Keratinocyte (primary cell): ENCODE data around the gene ZFP69. TPM values are rescaled to one million over a fixed set of nuclear protein-coding genes. Genes with fewer than 3 reads are reported as not detected.

Experiments
- DNase-seq: peaks from one replicate; pipeline ENCODE4 v3.0.0-alpha.2; 2011; ENCODE audit warnings: low read depth, missing footprints, low spot score
- FAIRE-seq: peaks from 2 replicates; lab custom pipeline; 2011; peaks lifted over from hg19 to GRCh38; lab: Jason Lieb, UNC
- H2AFZ ChIP-seq: 2 replicates; pipeline ENCODE4 v1.6.0; 2012; ENCODE audit warnings: low read length, control low read depth, inconsistent platforms; ENCODE audit not compliant: control insufficient read depth
- H3K27ac ChIP-seq: 2 replicates; pipeline ENCODE4 v1.5.1; 2011; ENCODE audit warnings: low read length; ENCODE audit not compliant: control insufficient read depth, insufficient read depth
- H3K27me3 ChIP-seq: 3 replicates; pipeline ENCODE4 v1.6.0; 2011; ENCODE audit warnings: low read length; ENCODE audit not compliant: control insufficient read depth, insufficient read depth; ENCODE audit errors: extremely low read depth
- H3K36me3 ChIP-seq, 2 experiments: 2 replicates in 1 of 2; 3 replicates in 1 of 2; pipeline ENCODE4 v1.5.1; 2011; ENCODE audit warnings: low read length in 2 of 2, mild to moderate bottlenecking in 1 of 2; ENCODE audit not compliant: control insufficient read depth in 2 of 2, insufficient read depth in 2 of 2; ENCODE audit errors: extremely low read depth in 1 of 2
- H3K4me1 ChIP-seq: 3 replicates; pipeline ENCODE4 v1.5.1; 2011; ENCODE audit warnings: low read length; ENCODE audit not compliant: control insufficient read depth, insufficient read depth; ENCODE audit errors: extremely low read depth
- H3K4me2 ChIP-seq: 3 replicates; pipeline ENCODE4 v1.6.0; 2011; ENCODE audit warnings: low read depth, low read length; ENCODE audit not compliant: control insufficient read depth, insufficient read depth; ENCODE audit errors: extremely low read depth
- H3K4me3 ChIP-seq, 3 experiments: fragments of 200-600 bp in 1 of 3; sonication (generic) in 1 of 3; 2 replicates in 2 of 3; 3 replicates in 1 of 3; pipeline ENCODE4 v1.5.1; 2011 to 2016; ENCODE audit warnings: low read length in 3 of 3, mild to moderate bottlenecking in 3 of 3, control low read depth in 2 of 3, inconsistent platforms in 1 of 3, low read depth in 1 of 3, mixed read lengths in 1 of 3, mixed run types in 1 of 3, moderate library complexity in 1 of 3; ENCODE audit not compliant: control insufficient read depth in 2 of 3, insufficient read depth in 2 of 3; ENCODE audit errors: extremely low read depth in 1 of 3
- H3K79me2 ChIP-seq: 2 replicates; pipeline ENCODE4 v1.6.0; 2012; ENCODE audit warnings: low read length; ENCODE audit not compliant: control insufficient read depth, insufficient read depth
- H3K9ac ChIP-seq: 3 replicates; pipeline ENCODE4 v1.6.0; 2011; ENCODE audit warnings: low read length; ENCODE audit not compliant: control insufficient read depth, insufficient read depth; ENCODE audit errors: extremely low read depth
- H3K9me1 ChIP-seq: 3 replicates; pipeline ENCODE4 v1.6.0; 2011; ENCODE audit warnings: low read length; ENCODE audit not compliant: control insufficient read depth, insufficient read depth; ENCODE audit errors: extremely low read depth
- H3K9me3 ChIP-seq: 2 replicates; pipeline ENCODE4 v1.5.1; 2012; ENCODE audit warnings: low read depth, low read length; ENCODE audit not compliant: control insufficient read depth
- H4K20me1 ChIP-seq: 3 replicates; pipeline ENCODE4 v1.6.0; 2011; ENCODE audit warnings: low read length; ENCODE audit not compliant: control insufficient read depth, insufficient read depth; ENCODE audit errors: extremely low read depth
- EZH2 ChIP-seq: IDR thresholded peaks from one replicate; pipeline ENCODE4 v1.6.1; 2012; ENCODE audit warnings: inconsistent platforms, mild to moderate bottlenecking, low read length, moderate library complexity
- dilution Hi-C: fragments of 300-500 bp; cut with MboI; formaldehyde crosslinking; loops from one replicate; pipeline ENCODE4 v1.7.0; 2020; ENCODE audit warnings: low sequenced_read_pairs; ENCODE audit not compliant: extremely low pct_ligation_motif_present
- polyA plus RNA-seq, 5 experiments: library from polyadenylated mRNA; depleted of rRNA in 3 of 5; stranded (reverse) in 3 of 5; stranded (forward) in 1 of 5; unstranded in 1 of 5; fragments of >200 nt; gene quantifications; 1 replicate in 1 of 5; 2 replicates in 3 of 5; 3 replicates in 1 of 5; pipeline versions ENCODE4 v1.2.1 to v1.2.3, GENCODE V29; 2011 to 2012; ENCODE audit warnings: missing spikeins in 2 of 5, low read depth in 1 of 5, low replicate concordance in 1 of 5
- TF ChIP-seq, protein P1 (sequence below), 3 experiments: IDR thresholded peaks in 1 of 3; conservative IDR thresholded peaks in 1 of 3; optimal IDR thresholded peaks in 1 of 3; 2 replicates in 2 of 3; 3 replicates in 1 of 3; pipeline versions ENCODE3 to v1.5.1; 2011; ENCODE audit warnings: low read length in 3 of 3, mild to moderate bottlenecking in 3 of 3, moderate library complexity in 2 of 3, control low read depth in 1 of 3, inconsistent platforms in 1 of 3; ENCODE audit not compliant: insufficient read depth in 2 of 3; ENCODE audit errors: extremely low read depth in 1 of 3

The ZFP69 gene
- polyA plus RNA-seq, 1 donor (not counting 4 experiments of a cell fraction or from before 2014, with no cell fraction given) = 3.5 TPM

DNA sequence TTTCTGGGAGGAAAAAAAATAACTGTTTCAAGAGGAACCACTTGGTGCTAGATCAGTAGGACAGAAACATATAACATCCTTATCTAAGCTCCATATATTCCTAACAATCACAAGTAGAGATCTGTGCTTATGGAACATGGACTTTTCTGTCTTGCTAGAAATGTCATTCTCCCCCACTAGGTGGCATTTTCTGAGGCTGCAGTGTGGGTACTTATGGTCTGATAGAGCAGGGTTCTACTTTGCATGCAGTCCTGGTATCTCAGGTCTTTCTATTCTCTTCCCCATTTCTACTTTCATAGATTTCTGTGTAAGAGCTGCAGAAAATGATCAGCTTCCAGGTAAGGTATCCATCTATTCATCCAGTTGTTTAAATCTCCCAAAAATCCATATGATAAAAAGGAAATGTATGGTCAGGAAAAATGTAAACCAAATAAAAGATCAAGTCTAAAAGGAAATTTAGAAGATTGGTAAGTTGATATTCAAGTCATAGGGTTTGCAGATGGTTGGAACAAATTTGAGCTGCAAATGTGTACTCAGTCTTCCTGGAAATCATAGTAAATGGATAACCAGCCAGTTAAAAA lies 55.8 kb downstream of the ZFP69 start:
- no peak overlapping the region for H3K4me3 ChIP-seq
- no peak overlapping the region for H2AFZ ChIP-seq
- H3K36me3 ChIP-seq = no peaks in the 10 kb centered on the region
- TF ChIP-seq EZH2 = no peak
- TF ChIP-seq, protein P1, sequence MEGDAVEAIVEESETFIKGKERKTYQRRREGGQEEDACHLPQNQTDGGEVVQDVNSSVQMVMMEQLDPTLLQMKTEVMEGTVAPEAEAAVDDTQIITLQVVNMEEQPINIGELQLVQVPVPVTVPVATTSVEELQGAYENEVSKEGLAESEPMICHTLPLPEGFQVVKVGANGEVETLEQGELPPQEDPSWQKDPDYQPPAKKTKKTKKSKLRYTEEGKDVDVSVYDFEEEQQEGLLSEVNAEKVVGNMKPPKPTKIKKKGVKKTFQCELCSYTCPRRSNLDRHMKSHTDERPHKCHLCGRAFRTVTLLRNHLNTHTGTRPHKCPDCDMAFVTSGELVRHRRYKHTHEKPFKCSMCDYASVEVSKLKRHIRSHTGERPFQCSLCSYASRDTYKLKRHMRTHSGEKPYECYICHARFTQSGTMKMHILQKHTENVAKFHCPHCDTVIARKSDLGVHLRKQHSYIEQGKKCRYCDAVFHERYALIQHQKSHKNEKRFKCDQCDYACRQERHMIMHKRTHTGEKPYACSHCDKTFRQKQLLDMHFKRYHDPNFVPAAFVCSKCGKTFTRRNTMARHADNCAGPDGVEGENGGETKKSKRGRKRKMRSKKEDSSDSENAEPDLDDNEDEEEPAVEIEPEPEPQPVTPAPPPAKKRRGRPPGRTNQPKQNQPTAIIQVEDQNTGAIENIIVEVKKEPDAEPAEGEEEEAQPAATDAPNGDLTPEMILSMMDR (optimal IDR thresholded peaks at IDR 0.05 in 1 of 3, IDR thresholded peaks at IDR 0.05 in 1 of 3, conservative IDR thresholded peaks at IDR 0.05 in 1 of 3; ENCODE audit: extremely low read depth in 1 of 3, insufficient read depth in 2 of 3, low read length in 3 of 3) = peak; percentile 66 to 73 (median 66)
- peaks cover 5% of the 10 kb centered on the region for H3K4me1 ChIP-seq
- no peak overlapping the region for H3K27ac ChIP-seq
- no peaks in the 10 kb centered on the region for H3K9me1 ChIP-seq
- FAIRE-seq (peak; percentile 79), DNase-seq (no peak)
- dilution Hi-C loops = no loop called here
- peak overlapping the region; percentile 96 for H3K4me2 ChIP-seq
- no peaks in the 10 kb centered on the region for H4K20me1 ChIP-seq
- no peak overlapping the region for H3K9ac ChIP-seq
- no peaks in the 10 kb centered on the region for H3K9me3 ChIP-seq
- no peaks in the 10 kb centered on the region for H3K79me2 ChIP-seq
- no peaks in the 10 kb centered on the region for H3K27me3 ChIP-seq

DNA sequence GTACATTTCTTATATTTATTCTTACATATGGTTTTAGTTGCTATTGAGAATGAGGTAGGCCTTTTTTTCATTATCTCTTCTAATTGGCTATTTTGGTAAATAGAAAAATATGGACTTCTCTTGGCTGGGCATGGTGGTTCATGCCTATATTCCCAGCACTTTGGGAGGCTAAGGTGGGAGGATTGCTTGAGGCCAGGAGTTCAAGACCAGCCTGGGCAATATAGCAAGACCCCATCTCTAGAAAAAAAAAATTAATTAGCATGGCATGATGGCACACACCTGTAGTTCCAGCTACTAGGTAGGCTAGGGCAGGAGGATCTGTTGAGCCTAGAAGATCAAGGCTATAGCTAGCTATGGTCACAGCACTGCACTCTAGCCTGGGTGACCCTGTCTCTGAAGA lies 57.5 kb downstream of the ZFP69 start:
- Histone ChIP-seq H3K9me3 (no peaks in the 10 kb centered on the region), H3K27me3 (no peaks in the 10 kb centered on the region), H4K20me1 (no peaks in the 10 kb centered on the region), H3K9me1 (no peaks in the 10 kb centered on the region), H3K4me1 (peaks cover 5% of the 10 kb centered on the region), H3K79me2 (no peaks in the 10 kb centered on the region), H3K9ac (no peak overlapping the region), H2AFZ (no peak overlapping the region), H3K27ac (no peak overlapping the region), H3K36me3 (no peaks in the 10 kb centered on the region), H3K4me2 (no peak overlapping the region), H3K4me3 (no peak overlapping the region)
- no peak for DNase-seq
- FAIRE-seq = no peak
- dilution Hi-C loops = no loop called here
- no peak for TF ChIP-seq EZH2
- TF ChIP-seq, protein P1 (optimal IDR thresholded peaks at IDR 0.05 in 1 of 3, IDR thresholded peaks at IDR 0.05 in 1 of 3, conservative IDR thresholded peaks at IDR 0.05 in 1 of 3; ENCODE audit: extremely low read depth in 1 of 3, insufficient read depth in 2 of 3, low read length in 3 of 3) = no peak
